ENCODE data around the gene ZNF697.
"Not testable (repeated sequence)": the region's sequence is repeated elsewhere in the genome, so short reads cannot be mapped to it uniquely, and the experiment has no call there.

ZNF697 gene

DNA sequence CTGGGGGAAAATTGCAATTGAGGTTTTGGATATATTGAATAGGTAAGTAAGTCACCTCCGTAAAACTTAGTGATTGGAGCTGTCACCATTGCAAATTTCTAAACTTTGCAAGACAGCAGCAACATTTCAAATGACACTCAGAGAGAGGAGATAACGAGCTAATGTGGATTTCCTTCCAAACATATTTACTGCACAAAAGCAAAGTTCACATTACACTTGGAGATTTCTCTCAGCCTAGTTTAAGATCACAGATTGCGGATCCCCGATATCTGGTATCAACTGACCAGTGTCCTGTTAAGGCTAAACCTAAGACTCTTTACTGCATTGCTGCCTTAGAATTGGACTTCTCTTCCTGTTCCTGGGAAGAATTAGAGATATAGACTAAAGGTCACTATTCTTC lies 47.5 kb downstream of the ZNF697 start:
- DNase-seq, result no peak

DNA sequence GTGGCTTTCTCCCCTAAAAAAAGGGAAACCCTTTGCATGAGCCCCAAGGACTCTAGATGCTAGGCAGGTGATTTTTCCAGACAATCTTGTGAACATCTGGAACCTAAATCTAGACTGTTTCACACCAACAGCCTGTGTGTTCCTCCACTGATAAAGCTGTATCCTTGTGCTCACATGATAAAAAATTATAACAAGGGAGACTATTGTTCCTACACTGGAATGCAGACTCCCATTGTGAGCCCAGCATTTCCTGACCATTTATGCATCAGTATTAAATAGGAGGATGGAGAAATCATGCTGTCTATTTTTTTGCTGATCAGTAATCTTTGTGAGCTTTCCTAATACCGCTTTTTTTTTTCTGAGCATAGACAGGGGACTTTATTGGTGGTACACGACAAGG lies 52.5 kb downstream of the ZNF697 start:
- DNase-seq, result no peak

- DNase-seq, result no peak
Observed at GRCh38 chr1:119595168-119595567, 52.9 kb downstream of the ZNF697 start.

DNA sequence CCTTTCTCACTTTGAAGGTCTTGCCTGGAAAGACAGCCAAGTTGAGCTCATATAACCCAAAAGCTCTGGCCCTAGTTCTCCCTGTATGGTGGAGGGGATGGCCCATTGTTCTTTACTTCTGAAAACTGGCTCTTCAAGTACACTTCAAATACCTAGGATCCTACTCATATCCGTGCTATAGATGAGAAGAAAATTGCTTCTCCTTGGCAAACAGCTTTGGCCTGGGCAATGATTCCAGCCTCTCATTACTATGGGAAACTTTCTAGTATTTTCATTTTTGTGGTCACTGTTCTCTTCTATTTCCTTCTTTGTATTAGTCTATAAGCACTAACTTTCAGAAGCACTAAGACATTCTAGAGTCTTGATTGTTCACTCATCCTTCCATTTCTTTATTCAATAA lies 53.7 kb downstream of the ZNF697 start:
- no peak for DNase-seq

GRCh38 chr1:119593805-119594204 lies 54.3 kb downstream of the ZNF697 start:
- DNase-seq, result no peak

- DNase-seq, result no peak
Observed at GRCh38 chr1:119590393-119590792, 57.7 kb downstream of the ZNF697 start.

DNA sequence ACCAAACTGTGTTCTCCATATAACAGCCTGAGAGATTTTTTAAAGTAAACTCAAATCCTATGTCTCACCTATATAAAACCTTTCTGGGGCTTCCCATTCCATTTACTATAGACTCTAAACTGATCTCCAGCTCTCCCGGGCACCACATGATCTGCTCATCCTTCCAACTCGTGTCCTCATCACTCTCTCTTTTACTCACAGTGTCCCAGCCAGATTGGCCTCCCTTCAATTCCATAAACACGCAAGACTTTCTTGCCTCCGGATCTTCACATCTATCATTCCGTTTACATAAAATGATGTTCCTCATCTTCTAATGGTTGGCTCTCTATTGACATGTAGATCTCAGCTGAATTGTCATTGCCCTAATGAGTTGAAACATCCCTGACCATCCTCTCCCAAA lies 59.4 kb downstream of the ZNF697 start:
- no peak for DNase-seq

DNA sequence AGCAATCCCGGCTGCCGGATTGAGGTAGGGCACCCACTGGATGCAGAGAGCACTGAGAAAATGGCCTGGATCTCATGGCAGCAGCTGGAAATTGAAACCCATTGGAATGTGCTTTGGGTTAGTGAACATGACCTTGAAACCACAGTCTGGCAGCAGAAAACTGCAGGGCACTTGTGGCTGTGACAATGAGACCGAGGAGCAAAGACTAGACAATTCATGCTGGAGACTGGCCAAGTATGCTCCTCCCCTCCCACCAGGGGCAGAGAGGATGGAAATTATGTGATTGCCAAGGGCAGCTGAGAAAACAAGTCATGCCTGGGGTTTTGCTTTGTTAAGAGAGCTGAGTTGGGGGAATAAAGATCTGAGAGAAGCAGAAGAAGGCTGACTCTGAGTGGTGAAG lies 60.7 kb downstream of the ZNF697 start:
- DNase-seq, result peak in 1 of 2 experiments; percentile 17

GRCh38 chr1:119585801-119586200 lies 62.3 kb downstream of the ZNF697 start:
- DNase-seq, result not testable (repeated sequence)

DNA sequence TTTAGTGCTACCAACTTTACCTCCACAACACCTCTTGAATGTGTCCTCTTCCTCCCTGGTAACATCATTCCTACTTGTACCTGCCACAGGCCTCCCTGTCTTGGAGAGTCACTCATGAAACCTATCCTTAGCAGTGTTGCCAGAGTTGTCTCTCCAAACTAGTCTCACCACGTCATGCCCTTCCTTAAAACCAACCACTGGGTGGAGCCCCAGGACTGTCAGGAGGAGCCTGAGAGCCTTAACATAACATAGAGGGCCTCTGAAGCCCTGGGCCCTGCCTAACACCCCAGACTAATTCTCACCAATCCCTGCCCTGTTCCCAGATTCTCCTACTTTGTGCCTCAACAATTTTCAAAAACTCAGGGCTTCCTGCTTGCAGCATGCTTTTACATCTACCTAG lies 65.3 kb downstream of the ZNF697 start:
- DNase-seq, result peak; percentile 22 to 80

DNA sequence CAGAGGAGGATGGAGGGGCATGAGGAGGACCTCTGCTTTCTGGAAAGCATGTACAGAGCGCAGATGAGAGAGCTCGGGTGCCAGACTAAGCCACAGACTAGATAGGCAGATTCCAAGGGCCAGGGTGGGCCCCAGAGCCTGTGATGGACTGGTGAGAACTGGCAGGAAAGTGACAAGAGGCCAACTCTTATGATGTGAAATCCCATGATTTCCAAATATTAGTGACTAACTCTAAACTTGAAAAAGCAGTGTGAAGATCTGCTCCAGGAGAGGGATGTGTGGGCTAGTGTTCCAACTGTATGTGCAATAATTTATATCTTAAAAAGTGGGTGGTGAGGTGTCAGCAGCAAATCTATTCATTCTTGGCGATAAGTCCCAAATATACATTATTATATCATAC lies 67.0 kb downstream of the ZNF697 start:
- DNase-seq, result not testable (repeated sequence)

DNA sequence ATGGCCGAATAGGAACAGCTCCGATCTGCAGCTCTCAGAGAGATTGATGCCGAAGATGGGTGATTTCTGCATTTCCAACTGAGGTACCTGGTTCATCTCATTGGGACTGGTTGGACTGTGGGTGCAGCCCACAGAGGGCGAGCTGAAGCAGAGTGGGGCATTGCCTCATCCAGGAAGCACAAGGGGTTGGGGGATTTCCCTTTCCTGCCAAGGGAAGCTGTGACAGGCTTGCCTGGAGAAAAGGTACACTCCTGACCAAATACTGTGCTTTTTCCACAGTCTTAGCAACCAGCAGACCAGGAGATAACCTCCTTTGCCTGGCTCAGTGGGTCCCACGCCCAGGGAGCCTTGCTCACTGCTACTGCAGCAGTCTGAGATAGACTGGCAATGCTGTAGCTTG lies 74.2 kb downstream of the ZNF697 start:
- DNase-seq, result no peak

DNA sequence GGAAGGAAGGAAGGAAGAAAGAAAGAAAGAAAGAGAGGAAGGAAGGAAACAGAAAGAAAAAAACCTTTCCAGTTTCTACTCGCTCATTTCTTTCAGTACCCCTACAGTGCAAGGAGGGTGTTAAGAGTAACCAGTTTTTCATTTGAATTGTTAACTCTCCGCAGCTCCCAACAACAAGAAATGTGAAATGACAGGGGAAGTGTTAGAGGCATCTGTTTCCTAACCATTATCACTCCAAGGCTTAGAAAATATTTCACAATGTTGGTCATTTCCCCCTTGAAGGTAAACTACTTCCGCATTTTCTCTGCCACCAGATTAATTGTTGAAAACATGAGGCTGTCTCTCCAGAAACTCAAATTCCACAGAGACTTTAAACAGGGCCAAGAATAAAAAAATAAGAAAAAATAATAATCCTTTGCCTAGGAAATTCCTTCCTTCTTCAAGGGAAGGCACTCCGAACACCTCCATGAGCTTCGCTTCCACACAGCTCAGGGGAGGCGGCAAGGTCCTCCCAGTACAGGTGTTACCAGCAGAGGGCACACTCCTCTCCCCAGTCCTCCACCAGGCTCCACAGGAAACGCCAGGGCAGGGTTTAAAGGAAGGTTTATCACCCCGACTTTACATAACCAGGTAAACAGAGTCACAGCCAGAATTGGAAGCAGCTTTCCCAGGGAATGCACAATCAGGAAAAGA lies 78.0 kb downstream of the ZNF697 start:
- DNase-seq, result not testable (repeated sequence)

Data from NCI-H526 (cell line).